Testis (tissue), 3 donors: ENCODE data around the gene ADCY9. TPM values are rescaled to one million over a fixed set of nuclear protein-coding genes. Genes with fewer than 3 reads are reported as not detected.

Source experiments
- DNase-seq: peaks from one replicate; pipeline ENCODE4 v3.0.0-alpha.2; 2019
- H3K27ac ChIP-seq, 2 donors: fragments of 200-600 bp; sonication (generic); one replicate each; pipeline ENCODE4 v1.5.1; 2019
- H3K27me3 ChIP-seq: fragments of 200-600 bp; sonication (generic); one replicate; pipeline ENCODE4 v1.5.1; 2019
- H3K36me3 ChIP-seq: fragments of 200-600 bp; sonication (generic); one replicate; pipeline ENCODE4 v1.5.1; 2017; ENCODE audit warnings: low read depth; ENCODE audit errors: missing control alignments
- H3K4me1 ChIP-seq: fragments of 200-600 bp; sonication (generic); one replicate; pipeline ENCODE4 v1.5.1; 2019
- H3K4me3 ChIP-seq, 2 donors: fragments of 200-600 bp; sonication (generic); one replicate each; pipeline ENCODE4 v1.5.1; 2017 to 2019
- H3K9me3 ChIP-seq: fragments of 200-600 bp; sonication (generic); one replicate; pipeline ENCODE4 v1.5.1; 2017
- POLR2A ChIP-seq: fragments of 450-650 bp; IDR thresholded peaks from one replicate; pipeline ENCODE4 v1.6.1; 2017; ENCODE audit warnings: antibody characterized with exemption, mild to moderate bottlenecking, moderate library complexity
- WGBS, 2 donors: methylation state at CpG; one replicate each; pipeline ENCODE4 v1.1.5; 2018; 5-methylcytosine and 5-hydroxymethylcytosine counted together
- intact Hi-C: fragments of 100-400 bp; cut with DNase I; formaldehyde crosslinking; loops from one replicate; pipeline ENCODE4 v1.15.1; 2023; ENCODE audit warnings: low total_unique reads
- polyA plus RNA-seq: library from polyadenylated mRNA; stranded (reverse); fragments of 350-450 nt; fragmentation: Illumina TruSeq; extraction: RNeasy Lipid Tissue Mini Kit (QIAGEN cat#74804); gene quantifications from one replicate; pipeline ENCODE4 v1.2.3, GENCODE V29; 2014; ENCODE audit warnings: low read depth, low replicate concordance; ENCODE audit not compliant: insufficient read depth
- total RNA-seq, 2 donors: library from RNA; depleted of rRNA; stranded (reverse); fragments of >200 nt; gene quantifications; one replicate each; pipeline ENCODE4 v1.2.3, GENCODE V29; 2016
- TF ChIP-seq, protein P1 (sequence below), 3 experiments: fragments of 450-650 bp in 2 of 3; fragments of 200-600 bp in 1 of 3; sonication (generic) in 1 of 3; IDR thresholded peaks; one replicate each; pipeline ENCODE4 v1.5.1; 2016 to 2019; ENCODE audit warnings: antibody characterized with exemption in 3 of 3, mild to moderate bottlenecking in 2 of 3, moderate library complexity in 1 of 3

Gene ADCY9
- total and polyA plus RNA-seq, 3 donors from 2014 or later = 19.0 to 77.2 (median 52.8) TPM

DNA sequence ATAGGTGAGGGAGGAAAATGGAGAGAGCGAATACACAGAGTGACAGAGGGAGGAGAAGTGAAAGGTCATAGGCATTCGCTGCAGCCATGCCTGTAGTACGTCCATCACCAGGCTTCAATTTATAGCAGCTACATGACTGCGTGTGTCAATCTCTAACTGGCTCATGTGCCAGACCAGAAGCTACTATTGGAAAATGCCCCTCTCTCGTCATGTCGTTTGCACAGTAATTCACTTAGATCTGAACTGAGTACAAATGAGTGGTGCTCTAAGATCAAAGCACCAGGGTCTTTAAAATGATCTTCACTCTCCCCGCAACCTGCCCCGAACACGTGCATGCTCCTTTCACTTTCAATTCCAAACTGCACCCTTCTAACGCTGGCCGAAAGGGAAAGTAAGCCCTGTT is 51.3 kb downstream of the ADCY9 start:
- intact Hi-C loops = no loop called here
- H3K4me3 ChIP-seq = no peak overlapping the region
- H3K9me3 ChIP-seq = no peaks in the 10 kb centered on the region
- TF ChIP-seq, protein P1, sequence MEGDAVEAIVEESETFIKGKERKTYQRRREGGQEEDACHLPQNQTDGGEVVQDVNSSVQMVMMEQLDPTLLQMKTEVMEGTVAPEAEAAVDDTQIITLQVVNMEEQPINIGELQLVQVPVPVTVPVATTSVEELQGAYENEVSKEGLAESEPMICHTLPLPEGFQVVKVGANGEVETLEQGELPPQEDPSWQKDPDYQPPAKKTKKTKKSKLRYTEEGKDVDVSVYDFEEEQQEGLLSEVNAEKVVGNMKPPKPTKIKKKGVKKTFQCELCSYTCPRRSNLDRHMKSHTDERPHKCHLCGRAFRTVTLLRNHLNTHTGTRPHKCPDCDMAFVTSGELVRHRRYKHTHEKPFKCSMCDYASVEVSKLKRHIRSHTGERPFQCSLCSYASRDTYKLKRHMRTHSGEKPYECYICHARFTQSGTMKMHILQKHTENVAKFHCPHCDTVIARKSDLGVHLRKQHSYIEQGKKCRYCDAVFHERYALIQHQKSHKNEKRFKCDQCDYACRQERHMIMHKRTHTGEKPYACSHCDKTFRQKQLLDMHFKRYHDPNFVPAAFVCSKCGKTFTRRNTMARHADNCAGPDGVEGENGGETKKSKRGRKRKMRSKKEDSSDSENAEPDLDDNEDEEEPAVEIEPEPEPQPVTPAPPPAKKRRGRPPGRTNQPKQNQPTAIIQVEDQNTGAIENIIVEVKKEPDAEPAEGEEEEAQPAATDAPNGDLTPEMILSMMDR (IDR thresholded peaks at IDR 0.05) = no peak
- no peak for TF ChIP-seq POLR2A
- no peak overlapping the region for H3K27ac ChIP-seq
- 85 to 88% methylated on average over 11 of the region's 11 CpGs for WGBS, 2 donors
- H3K27me3 ChIP-seq = no peaks in the 10 kb centered on the region
- DNase-seq = no peak
- H3K4me1 ChIP-seq = peaks cover 6% of the 10 kb centered on the region
- H3K36me3 ChIP-seq = no peaks in the 10 kb centered on the region

DNA sequence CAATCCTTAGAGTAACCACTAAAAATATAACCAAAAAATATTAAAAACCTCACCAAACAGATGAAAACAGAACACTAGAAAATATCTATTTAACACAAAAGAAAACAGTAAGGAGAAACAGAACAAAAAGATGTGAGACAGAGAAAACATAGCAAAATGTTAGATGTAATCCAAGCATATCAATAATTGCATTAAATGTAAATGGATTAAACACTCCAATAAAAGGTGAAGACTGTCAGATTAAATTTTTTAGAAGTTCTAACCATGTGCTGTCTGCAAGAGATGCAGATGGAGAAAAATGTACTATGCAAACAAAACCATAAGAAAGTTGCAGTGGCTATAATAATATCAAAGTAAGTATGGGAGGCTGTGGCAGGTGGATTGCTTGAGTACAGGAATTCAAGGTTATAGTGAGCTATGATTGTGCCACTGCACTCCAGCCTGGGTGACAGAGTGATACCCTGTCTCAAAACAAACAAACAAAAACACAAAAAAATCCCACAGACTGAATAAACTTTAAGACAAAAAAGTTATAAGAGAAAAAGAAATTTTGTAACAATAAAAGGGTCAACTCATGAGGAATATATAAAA is 53.9 kb downstream of the ADCY9 start:
- TF ChIP-seq POLR2A = no peak
- TF ChIP-seq, protein P1 (IDR thresholded peaks at IDR 0.05) = no peak
- DNase-seq = no peak
- intact Hi-C loops = no loop called here
- Histone ChIP-seq H3K4me3 (no peak overlapping the region), H3K9me3 (no peaks in the 10 kb centered on the region), H3K4me1 (peaks cover 1% of the 10 kb centered on the region), H3K27me3 (no peaks in the 10 kb centered on the region), H3K27ac (no peak overlapping the region), H3K36me3 (no peaks in the 10 kb centered on the region)

DNA sequence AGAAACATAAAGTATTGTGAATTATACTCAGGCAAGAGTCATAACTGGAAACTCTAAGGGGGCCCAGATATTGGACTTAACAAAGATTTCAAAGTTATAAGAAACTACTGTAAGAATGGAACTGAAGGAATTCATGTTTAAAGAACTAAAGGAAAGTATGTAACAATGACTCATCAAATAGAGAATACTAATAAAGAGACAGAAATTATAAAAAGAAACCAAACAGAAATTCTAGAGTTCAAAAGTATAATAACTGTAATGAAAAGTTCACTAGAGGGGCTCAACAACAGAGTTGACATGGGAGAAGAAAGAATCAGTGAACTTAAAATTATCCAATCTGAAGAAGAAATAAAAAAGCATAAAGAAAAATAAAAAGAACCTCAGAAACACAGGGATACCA is 55.4 kb downstream of the ADCY9 start:
- Histone ChIP-seq H3K4me1 (peaks cover 10% of the 10 kb centered on the region), H3K9me3 (no peaks in the 10 kb centered on the region), H3K4me3 (no peak overlapping the region), H3K27ac (no peak overlapping the region), H3K36me3 (no peaks in the 10 kb centered on the region), H3K27me3 (no peaks in the 10 kb centered on the region)
- TF ChIP-seq, protein P1 (IDR thresholded peaks at IDR 0.05) = no peak
- TF ChIP-seq POLR2A = no peak
- DNase-seq = no peak
- intact Hi-C loops = no loop called here

DNA sequence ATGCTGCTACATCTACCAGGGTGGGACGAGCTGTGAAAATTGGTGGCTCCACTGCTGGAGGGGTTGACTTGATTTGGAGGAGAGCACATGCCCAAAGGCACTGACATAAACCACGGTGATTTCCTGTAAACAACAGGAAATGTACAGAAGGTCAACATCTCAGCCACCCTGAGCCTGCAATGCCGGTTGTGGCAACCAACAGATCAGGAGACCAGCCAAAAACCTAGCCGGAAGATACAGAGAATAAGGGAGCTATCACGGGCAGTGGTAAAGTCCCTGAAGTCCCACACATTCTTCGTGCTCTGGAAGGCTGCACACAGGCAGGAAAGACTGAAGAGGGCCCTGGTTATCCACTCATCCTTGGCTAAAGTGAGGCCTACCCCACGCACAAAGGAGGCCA is 56.2 kb downstream of the ADCY9 start:
- Histone ChIP-seq H3K4me3 (no peak overlapping the region), H3K9me3 (no peaks in the 10 kb centered on the region), H3K27me3 (no peaks in the 10 kb centered on the region), H3K27ac (no peak overlapping the region), H3K4me1 (peaks cover 17% of the 10 kb centered on the region), H3K36me3 (no peaks in the 10 kb centered on the region)
- intact Hi-C loops = no loop called here
- TF ChIP-seq, protein P1 (IDR thresholded peaks at IDR 0.05) = no peak
- no peak for TF ChIP-seq POLR2A
- WGBS, 2 donors = 75 to 88% methylated on average over 7 of the region's 7 CpGs
- DNase-seq = no peak

DNA sequence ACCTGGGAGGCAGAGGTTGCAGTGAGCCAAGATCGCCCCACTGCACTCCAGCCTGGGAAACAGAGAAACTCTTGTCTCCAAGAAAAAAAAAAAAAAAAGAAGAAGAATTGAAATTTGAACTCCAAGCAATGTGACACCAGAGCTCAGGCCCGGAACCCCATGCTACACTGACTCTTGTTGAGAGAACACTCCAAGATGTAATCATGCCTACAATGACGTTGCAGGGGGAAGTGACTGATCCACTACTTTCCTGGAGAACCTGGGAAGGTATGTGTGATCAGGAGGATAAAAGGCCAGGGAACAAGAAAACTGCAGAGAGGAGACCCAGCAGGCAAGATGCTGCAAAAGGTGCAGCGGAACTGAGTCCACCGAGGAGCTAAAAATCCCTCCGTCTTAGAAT is 57.9 kb downstream of the ADCY9 start:
- peak; percentile 9 for DNase-seq
- TF ChIP-seq, protein P1 (IDR thresholded peaks at IDR 0.05) = no peak
- TF ChIP-seq POLR2A = no peak
- H3K27ac ChIP-seq = no peak overlapping the region

More for the DNA sequence above, 57.9 kb downstream of the ADCY9 start:
- peaks cover 32% of the 10 kb centered on the region for H3K4me1 ChIP-seq
- no peaks in the 10 kb centered on the region for H3K9me3 ChIP-seq
- no peaks in the 10 kb centered on the region for H3K27me3 ChIP-seq
- WGBS, 2 donors = 87 to 90% methylated on average over 6 of the region's 6 CpGs
- H3K4me3 ChIP-seq = no peak overlapping the region
- no peaks in the 10 kb centered on the region for H3K36me3 ChIP-seq
- intact Hi-C loops = no loop called here
